ENCODE measurements around the gene FSTL5. TPM values are rescaled to one million over a fixed set of nuclear protein-coding genes. Genes with fewer than 3 reads are reported as not detected.
"Not testable (repeated sequence)": the region's sequence is repeated elsewhere in the genome, so short reads cannot be mapped to it uniquely, and the experiment has no call there.

Gene FSTL5
- polyA plus RNA-seq, 1 donor from 2014 or later, result not detected

DNA sequence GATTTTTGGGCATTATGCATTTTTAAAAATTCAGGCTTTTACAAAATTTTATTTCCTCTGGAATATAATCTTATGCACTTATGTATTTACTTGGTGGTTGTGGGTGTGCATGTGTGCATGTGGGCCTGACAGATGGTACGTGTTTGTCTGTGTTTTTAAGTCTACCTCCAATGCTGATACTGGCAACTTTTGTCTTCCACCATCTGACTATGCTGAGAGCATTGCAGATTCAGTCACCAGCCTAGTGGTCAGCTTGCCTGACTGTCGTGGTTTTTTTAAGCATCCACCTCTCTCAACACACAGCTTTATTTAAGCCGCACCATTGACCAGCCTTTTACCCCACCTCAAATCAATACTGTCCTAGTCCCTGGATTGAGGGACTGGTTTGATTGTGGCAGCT, 37.1 kb downstream of the FSTL5 start:
- H3K27me3 Mint-ChIP-seq, result no peaks in the 10 kb centered on the region
- no peak overlapping the region for H3K27ac Mint-ChIP-seq
- H3K9me3 Mint-ChIP-seq, result peaks cover 0 to 7% (median 1%) of the 10 kb centered on the region in 3 donors
- no peaks in the 10 kb centered on the region for H3K36me3 Mint-ChIP-seq
- no peak overlapping the region for H3K4me3 Mint-ChIP-seq
- H3K4me1 Mint-ChIP-seq, result no peaks in the 10 kb centered on the region

- H3K36me3 Mint-ChIP-seq, result no peaks in the 10 kb centered on the region
- H3K4me1 Mint-ChIP-seq, result no peaks in the 10 kb centered on the region
- no peaks in the 10 kb centered on the region for H3K27me3 Mint-ChIP-seq
- no peak overlapping the region for H3K27ac Mint-ChIP-seq
- peaks cover 0 to 5% (median 3%) of the 10 kb centered on the region in 3 donors for H3K9me3 Mint-ChIP-seq
- no peak overlapping the region for H3K4me3 Mint-ChIP-seq
These were observed 46.7 kb downstream of the FSTL5 start for GRCh38 chr4:162117051-162117450.

GRCh38 chr4:162116095-162116779, 47.6 kb downstream of the FSTL5 start:
- H3K9me3 Mint-ChIP-seq, result peaks cover 0 to 5% (median 0%) of the 10 kb centered on the region in 3 donors
- H3K27ac Mint-ChIP-seq, result no peak overlapping the region
- no peak overlapping the region for H3K4me3 Mint-ChIP-seq
- no peaks in the 10 kb centered on the region for H3K4me1 Mint-ChIP-seq
- H3K27me3 Mint-ChIP-seq, result no peaks in the 10 kb centered on the region
- H3K36me3 Mint-ChIP-seq, result no peaks in the 10 kb centered on the region

DNA sequence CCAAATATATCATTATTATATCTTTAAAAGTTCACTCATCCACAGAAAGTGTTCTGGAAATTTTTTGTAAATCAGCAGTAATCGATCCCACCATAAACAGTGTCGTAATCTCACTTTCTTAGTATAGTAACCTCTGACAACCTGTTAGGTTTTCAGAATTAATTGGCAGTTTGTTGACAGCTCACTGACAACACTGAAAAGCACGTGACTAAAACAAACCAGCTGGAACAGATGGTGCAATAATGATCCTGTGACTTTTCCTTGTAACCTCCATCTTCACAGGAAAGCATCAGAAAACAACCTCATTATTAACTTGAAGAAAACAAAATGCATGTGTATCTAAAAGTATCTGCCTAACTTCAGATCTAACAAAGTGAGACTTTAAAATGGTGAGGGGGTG, 48.5 kb downstream of the FSTL5 start:
- no peak overlapping the region for H3K4me3 Mint-ChIP-seq
- no peak overlapping the region for H3K27ac Mint-ChIP-seq
- no peaks in the 10 kb centered on the region for H3K36me3 Mint-ChIP-seq
- H3K9me3 Mint-ChIP-seq, result peaks cover 0 to 5% (median 0%) of the 10 kb centered on the region in 3 donors
- no peaks in the 10 kb centered on the region for H3K4me1 Mint-ChIP-seq
- no peaks in the 10 kb centered on the region for H3K27me3 Mint-ChIP-seq

DNA sequence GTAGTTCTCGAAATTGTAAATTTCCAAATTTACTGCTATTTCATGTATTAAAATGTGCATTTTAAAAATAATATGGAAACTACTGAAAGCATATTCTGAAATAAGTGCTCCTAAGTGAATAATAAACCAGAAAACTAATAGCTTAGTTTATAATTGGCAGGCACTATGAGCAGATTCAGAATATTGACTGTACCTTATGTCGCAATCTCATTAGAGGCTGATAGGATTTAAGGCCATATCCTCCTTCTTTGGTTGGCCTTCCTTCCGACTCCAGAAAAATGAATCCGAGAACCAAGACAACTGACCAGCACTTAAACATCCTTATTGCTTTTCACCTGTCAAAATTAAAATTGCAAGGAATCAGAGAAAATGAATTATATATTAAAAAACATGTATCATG, 52.7 kb downstream of the FSTL5 start:
- H3K4me1 Mint-ChIP-seq, result no peaks in the 10 kb centered on the region
- peaks cover 0 to 5% (median 0%) of the 10 kb centered on the region in 3 donors for H3K9me3 Mint-ChIP-seq
- H3K4me3 Mint-ChIP-seq, result no peak overlapping the region
- H3K36me3 Mint-ChIP-seq, result no peaks in the 10 kb centered on the region
- H3K27ac Mint-ChIP-seq, result no peak overlapping the region
- H3K27me3 Mint-ChIP-seq, result no peaks in the 10 kb centered on the region

DNA sequence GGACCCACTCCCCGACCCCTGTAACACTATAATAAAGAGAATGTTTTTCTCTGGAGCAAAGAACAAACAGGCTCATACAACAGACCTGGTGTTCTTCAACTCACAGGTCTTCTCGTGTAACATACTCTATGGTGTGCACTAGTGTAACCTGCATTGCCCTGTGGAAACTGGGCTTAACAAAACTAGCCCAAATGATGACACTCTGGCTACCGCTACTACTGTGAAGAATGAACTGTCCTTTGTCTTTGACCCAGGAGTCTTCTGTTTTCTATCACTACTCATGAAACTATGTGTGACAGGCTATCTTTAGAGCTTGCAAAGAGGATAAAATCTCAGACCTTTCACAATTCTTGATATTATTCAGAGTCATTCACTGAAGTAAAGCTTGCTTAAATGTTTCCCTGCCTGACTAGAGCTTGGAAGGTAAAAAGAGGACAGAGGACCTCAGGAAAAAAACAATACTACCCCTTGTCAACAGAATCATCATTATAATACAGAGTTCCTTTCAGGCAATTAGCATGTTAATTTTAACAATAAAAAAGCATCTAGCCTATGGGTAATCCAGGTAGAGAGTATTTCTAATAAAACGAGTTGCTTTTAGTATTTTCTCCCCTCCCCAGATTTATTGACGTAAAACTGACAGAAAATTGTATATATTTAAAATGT, 59.2 kb downstream of the FSTL5 start:
- no peak overlapping the region for H3K27ac Mint-ChIP-seq
- peaks cover 2% of the 10 kb centered on the region for H3K36me3 Mint-ChIP-seq
- no peaks in the 10 kb centered on the region for H3K27me3 Mint-ChIP-seq

DNA sequence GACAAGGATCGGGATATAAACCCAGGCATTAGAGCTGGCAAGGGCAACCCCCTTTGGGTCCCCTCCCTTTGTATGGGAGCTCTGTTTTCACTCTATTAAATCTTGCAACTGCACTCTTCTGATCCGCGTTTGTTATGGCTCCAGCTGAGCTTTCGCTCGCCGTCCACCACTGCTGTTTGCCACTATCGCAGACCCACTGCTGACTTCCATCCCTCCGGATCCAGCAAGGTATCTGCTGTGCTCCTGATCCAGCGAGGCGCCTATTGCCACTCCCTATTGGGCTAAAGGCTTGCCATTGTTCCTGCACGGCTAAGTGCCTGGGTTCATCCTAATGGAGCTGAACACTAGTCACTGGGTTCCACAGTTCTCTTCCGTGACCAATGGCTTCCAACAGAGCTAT, 59.9 kb downstream of the FSTL5 start:
- not testable (repeated sequence) for H3K36me3 Mint-ChIP-seq, H3K4me3 Mint-ChIP-seq, H3K9me3 Mint-ChIP-seq, H3K4me1 Mint-ChIP-seq, H3K27me3 Mint-ChIP-seq, H3K27ac Mint-ChIP-seq

More for the DNA sequence above, 59.2 kb downstream of the FSTL5 start:
- Mint-ChIP-seq H3K4me3 (no peak overlapping the region), H3K4me1 (no peaks in the 10 kb centered on the region), H3K9me3 (peaks cover 0 to 9% (median 4%) of the 10 kb centered on the region in 3 donors)

DNA sequence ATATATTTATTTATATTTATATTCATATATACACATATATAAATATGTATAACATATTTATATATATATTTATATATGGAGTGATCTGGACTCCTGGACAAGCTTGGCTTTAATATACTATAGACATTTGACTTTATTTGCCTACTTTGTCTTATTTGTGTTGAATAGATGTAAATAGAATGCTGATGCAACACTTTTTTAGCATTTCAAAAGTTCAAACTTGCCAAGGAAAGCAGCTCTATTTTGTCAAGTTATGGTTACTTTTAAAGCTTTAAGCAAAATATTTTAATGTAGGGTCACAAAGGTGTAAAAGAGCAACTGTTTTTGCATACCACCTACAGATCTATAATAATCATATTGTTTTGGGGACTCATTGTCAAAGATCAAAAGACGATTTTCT, 61.1 kb downstream of the FSTL5 start:
- peaks cover 0 to 9% (median 5%) of the 10 kb centered on the region in 3 donors for H3K9me3 Mint-ChIP-seq
- H3K27ac Mint-ChIP-seq, result no peak overlapping the region
- no peak overlapping the region for H3K4me3 Mint-ChIP-seq
- H3K27me3 Mint-ChIP-seq, result no peaks in the 10 kb centered on the region
- no peaks in the 10 kb centered on the region for H3K4me1 Mint-ChIP-seq
- peaks cover 2% of the 10 kb centered on the region for H3K36me3 Mint-ChIP-seq

- H3K27ac Mint-ChIP-seq, result no peak overlapping the region
- no peaks in the 10 kb centered on the region for H3K27me3 Mint-ChIP-seq
- H3K36me3 Mint-ChIP-seq, result peaks cover 2% of the 10 kb centered on the region
- peaks cover 0 to 9% (median 5%) of the 10 kb centered on the region in 3 donors for H3K9me3 Mint-ChIP-seq
- H3K4me3 Mint-ChIP-seq, result no peak overlapping the region
- no peaks in the 10 kb centered on the region for H3K4me1 Mint-ChIP-seq
These were observed 62.5 kb downstream of the FSTL5 start for GRCh38 chr4:162101337-162101736.

GRCh38 chr4:162075726-162076125, 88.1 kb downstream of the FSTL5 start:
- H3K4me3 Mint-ChIP-seq, result no peak overlapping the region
- no peaks in the 10 kb centered on the region for H3K4me1 Mint-ChIP-seq
- no peak overlapping the region for H3K27ac Mint-ChIP-seq
- no peaks in the 10 kb centered on the region for H3K36me3 Mint-ChIP-seq
- peaks cover 0 to 7% (median 3%) of the 10 kb centered on the region in 3 donors for H3K9me3 Mint-ChIP-seq
- H3K27me3 Mint-ChIP-seq, result no peaks in the 10 kb centered on the region

DNA sequence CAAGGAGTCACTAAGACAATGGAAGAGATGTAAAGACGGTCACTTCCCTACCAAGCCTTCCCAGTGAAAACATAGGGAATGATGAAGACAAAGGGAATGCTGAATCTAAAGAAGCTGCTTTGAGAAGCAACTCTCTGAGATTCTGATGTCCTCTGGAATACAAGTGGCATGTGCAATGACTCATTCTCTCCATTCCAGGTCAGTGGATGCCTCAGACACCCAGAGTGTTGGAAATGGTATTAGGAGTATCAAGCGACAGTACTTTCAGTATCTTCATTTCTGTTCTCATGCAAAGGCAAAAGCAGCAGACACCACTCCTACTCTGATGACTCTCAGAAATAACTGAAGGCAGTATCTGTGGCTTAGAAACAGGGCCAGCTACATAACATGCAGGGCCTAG, 102.6 kb downstream of the FSTL5 start:
- no peaks in the 10 kb centered on the region for H3K36me3 Mint-ChIP-seq
- H3K4me3 Mint-ChIP-seq, result no peak overlapping the region
- no peaks in the 10 kb centered on the region for H3K27me3 Mint-ChIP-seq
- H3K4me1 Mint-ChIP-seq, result no peaks in the 10 kb centered on the region
- peaks cover 1 to 6% (median 4%) of the 10 kb centered on the region in 3 donors for H3K9me3 Mint-ChIP-seq
- H3K27ac Mint-ChIP-seq, result no peak overlapping the region

DNA sequence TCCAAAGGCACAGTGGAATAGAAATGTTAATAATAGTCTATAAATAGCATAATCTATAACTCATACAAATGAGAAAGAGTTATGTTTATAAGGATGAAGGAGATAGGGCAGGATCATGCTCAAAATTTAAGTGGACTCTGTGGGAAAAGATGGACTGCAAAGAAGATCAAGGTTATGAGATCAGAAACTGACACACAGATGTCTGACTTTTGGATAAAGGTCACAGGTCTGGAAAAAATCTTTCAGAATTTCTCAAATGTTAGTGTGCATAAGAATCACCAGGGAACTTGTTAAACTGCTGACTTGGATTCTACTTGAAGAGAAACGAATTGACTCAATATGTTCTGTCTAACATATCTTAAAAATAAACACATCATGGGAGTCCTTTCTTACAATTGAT, 104.1 kb downstream of the FSTL5 start:
- Mint-ChIP-seq H3K4me1 (no peaks in the 10 kb centered on the region), H3K27ac (no peak overlapping the region), H3K4me3 (no peak overlapping the region), H3K9me3 (peaks cover 0 to 4% (median 1%) of the 10 kb centered on the region in 3 donors), H3K27me3 (no peaks in the 10 kb centered on the region), H3K36me3 (no peaks in the 10 kb centered on the region)

- peaks cover 0 to 3% (median 1%) of the 10 kb centered on the region in 3 donors for H3K9me3 Mint-ChIP-seq
- H3K4me1 Mint-ChIP-seq, result no peaks in the 10 kb centered on the region
- no peaks in the 10 kb centered on the region for H3K36me3 Mint-ChIP-seq
- no peak overlapping the region for H3K27ac Mint-ChIP-seq
- H3K27me3 Mint-ChIP-seq, result no peaks in the 10 kb centered on the region
- no peak overlapping the region for H3K4me3 Mint-ChIP-seq
These were observed 106.8 kb downstream of the FSTL5 start for GRCh38 chr4:162056990-162057389.

DNA sequence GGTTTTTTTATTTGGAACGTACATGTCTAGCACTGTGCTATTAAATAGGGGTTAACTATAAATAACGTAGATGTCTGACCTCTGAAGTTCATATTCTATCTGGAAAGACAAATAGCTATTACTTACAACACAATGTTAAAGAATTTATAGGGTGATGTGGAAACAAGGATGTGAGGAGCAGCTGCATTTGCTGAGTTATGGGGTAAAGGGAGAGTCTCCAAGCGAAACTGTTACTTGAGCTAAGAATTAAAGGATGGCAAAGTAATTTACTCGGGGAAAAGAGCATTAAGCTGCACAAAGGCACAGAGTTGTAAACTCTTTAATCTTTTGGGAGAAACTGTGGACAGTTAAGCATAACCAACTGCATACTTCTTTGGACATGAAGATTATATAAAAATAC, 117.7 kb downstream of the FSTL5 start:
- Mint-ChIP-seq H3K9me3 (peaks cover 0 to 5% (median 2%) of the 10 kb centered on the region in 3 donors), H3K27ac (peak overlapping the region in 1 of 3 donors; percentile 34), H3K4me1 (no peaks in the 10 kb centered on the region), H3K27me3 (no peaks in the 10 kb centered on the region), H3K4me3 (no peak overlapping the region), H3K36me3 (no peaks in the 10 kb centered on the region)

- no peak overlapping the region for H3K27ac Mint-ChIP-seq
- H3K36me3 Mint-ChIP-seq, result no peaks in the 10 kb centered on the region
- no peaks in the 10 kb centered on the region for H3K27me3 Mint-ChIP-seq
- no peak overlapping the region for H3K4me3 Mint-ChIP-seq
- no peaks in the 10 kb centered on the region for H3K4me1 Mint-ChIP-seq
- H3K9me3 Mint-ChIP-seq, result peaks cover 0 to 8% (median 5%) of the 10 kb centered on the region in 3 donors
These were observed 125.7 kb downstream of the FSTL5 start for GRCh38 chr4:162038112-162038511.

DNA sequence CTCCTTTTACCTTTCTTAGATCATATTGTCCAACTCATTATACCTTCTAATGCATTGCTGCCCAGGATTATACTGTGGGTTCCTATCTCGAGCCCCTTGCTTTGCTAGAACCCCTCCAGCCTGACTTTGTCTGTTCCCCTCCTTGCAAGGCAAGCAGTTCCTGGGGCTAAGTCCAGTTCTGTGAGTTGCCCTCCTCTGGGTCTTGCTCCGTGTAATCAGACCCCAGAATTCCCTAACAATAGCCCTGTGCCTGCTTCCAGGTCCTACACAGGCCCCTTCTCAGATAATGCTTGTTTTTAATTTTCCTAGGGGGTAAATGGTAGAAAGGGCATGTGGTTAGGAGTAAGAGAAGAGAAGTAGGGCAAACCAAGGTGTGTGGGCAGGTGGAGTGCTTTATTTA, 145.9 kb downstream of the FSTL5 start:
- Mint-ChIP-seq H3K27ac (no peak overlapping the region), H3K27me3 (no peaks in the 10 kb centered on the region), H3K4me1 (no peaks in the 10 kb centered on the region), H3K4me3 (peak overlapping the region in 1 of 4 donors; percentile 3), H3K36me3 (no peaks in the 10 kb centered on the region), H3K9me3 (peaks cover 0 to 4% (median 0%) of the 10 kb centered on the region in 3 donors)
